DOHH2 (cell line): ENCODE results near the gene STPG2.

Experiments used
- EZH2phosphoT487 ChIP-seq: fragments of 200-600 bp; sonication (generic); IDR thresholded peaks from 2 replicates; pipeline ENCODE4 v1.6.1; 2017; ENCODE audit warnings: borderline replicate concordance, mild to moderate bottlenecking, antibody characterized with exemption, low read length, moderate library complexity, mixed read lengths
- TF ChIP-seq, protein P1 (sequence below): fragments of 200-600 bp; sonication (generic); IDR thresholded peaks from one replicate; pipeline ENCODE4 v1.5.1; 2014; ENCODE audit warnings: antibody characterized with exemption, mild to moderate bottlenecking, low read depth, low read length; ENCODE audit not compliant: poor library complexity, severe bottlenecking

GRCh38 chr4:97624204-97624603, 519.1 kb downstream of the STPG2 start:
- TF ChIP-seq, protein P1, sequence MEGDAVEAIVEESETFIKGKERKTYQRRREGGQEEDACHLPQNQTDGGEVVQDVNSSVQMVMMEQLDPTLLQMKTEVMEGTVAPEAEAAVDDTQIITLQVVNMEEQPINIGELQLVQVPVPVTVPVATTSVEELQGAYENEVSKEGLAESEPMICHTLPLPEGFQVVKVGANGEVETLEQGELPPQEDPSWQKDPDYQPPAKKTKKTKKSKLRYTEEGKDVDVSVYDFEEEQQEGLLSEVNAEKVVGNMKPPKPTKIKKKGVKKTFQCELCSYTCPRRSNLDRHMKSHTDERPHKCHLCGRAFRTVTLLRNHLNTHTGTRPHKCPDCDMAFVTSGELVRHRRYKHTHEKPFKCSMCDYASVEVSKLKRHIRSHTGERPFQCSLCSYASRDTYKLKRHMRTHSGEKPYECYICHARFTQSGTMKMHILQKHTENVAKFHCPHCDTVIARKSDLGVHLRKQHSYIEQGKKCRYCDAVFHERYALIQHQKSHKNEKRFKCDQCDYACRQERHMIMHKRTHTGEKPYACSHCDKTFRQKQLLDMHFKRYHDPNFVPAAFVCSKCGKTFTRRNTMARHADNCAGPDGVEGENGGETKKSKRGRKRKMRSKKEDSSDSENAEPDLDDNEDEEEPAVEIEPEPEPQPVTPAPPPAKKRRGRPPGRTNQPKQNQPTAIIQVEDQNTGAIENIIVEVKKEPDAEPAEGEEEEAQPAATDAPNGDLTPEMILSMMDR, result no peak
- TF ChIP-seq EZH2phosphoT487, result no peak
